ENCODE results near the gene SERINC3. TPM values are rescaled to one million over a fixed set of nuclear protein-coding genes. Genes with fewer than 3 reads are reported as not detected.

The SERINC3 gene
- total and polyA plus RNA-seq, 10 of the 15 experiments (the other 5 are each of a cell fraction or from before 2014, with no cell fraction given), result 24.5 to 96.8 (median 38.8) TPM

- RAD21 ChIA-PET (ENCODE audit: unreplicated experiment), result interaction anchor here (1.6 to 1.7 kb wide), 2 partner anchors 32 to 51 kb away, joined by 3 to 10 read pairs; no protein-coding TSS in a partner anchor
- TF ChIP-seq RUNX3 (IDR thresholded peaks at IDR 0.05; ENCODE audit: low read length), result no peak
- no peak for TF ChIP-seq REST (IDR thresholded peaks at IDR 0.05; ENCODE audit: low read depth, low read length)
- TF ChIP-seq USF2 (IDR thresholded peaks at IDR 0.05; ENCODE audit: borderline replicate concordance, low read depth, low read length), result no peak
- TF ChIP-seq NFIC (IDR thresholded peaks at IDR 0.05; ENCODE audit: low read depth, low read length), result no peak
- no peak for TF ChIP-seq NKRF (conservative IDR thresholded peaks at IDR 0.05)
- no peak for TF ChIP-seq ZNF24 (IDR thresholded peaks at IDR 0.05)
- TF ChIP-seq CBX5 (IDR thresholded peaks at IDR 0.05; ENCODE audit: low read depth), result no peak
- no peak for TF ChIP-seq BCL11A (IDR thresholded peaks at IDR 0.05; ENCODE audit: low read depth, low read length)
- TF ChIP-seq SKIL (IDR thresholded peaks at IDR 0.05; ENCODE audit: low read depth, poor library complexity, severe bottlenecking), result no peak
- no peak for TF ChIP-seq CTCF (IDR thresholded peaks at IDR 0.05 in 2 of 3, conservative IDR thresholded peaks at IDR 0.05 in 1 of 3; ENCODE audit: control insufficient read depth in 2 of 3, extremely low read depth in 1 of 3, insufficient read depth in 1 of 3, low read depth in 3 of 3, low read length in 3 of 3)
- no peak for TF ChIP-seq ZBTB33 (IDR thresholded peaks at IDR 0.05)
Observed at GRCh38 chr20:44559302-44559701, 37.4 kb upstream of the SERINC3 start.

More at GRCh38 chr20:44559302-44559701, 37.4 kb upstream of the SERINC3 start:
- Histone ChIP-seq H3K79me2 (ENCODE audit: control insufficient read depth, insufficient read depth, low read length) (no peaks in the 10 kb centered on the region), H3K4me1 (ENCODE audit: control insufficient read depth, insufficient read depth, low read length) (peaks cover 2% of the 10 kb centered on the region; the same call in 1 of the 2 replicates), H3K4me3 (no peak overlapping the region), H4K20me1 (ENCODE audit: control insufficient read depth, insufficient read depth) (no peaks in the 10 kb centered on the region), H3K27ac (ENCODE audit: control insufficient read depth, insufficient read depth) (no peak overlapping the region), H3K4me2 (ENCODE audit: control insufficient read depth, insufficient read depth) (no peak overlapping the region), H2AFZ (ENCODE audit: control insufficient read depth, low read depth, low read length) (no peak overlapping the region), H3K9ac (ENCODE audit: control insufficient read depth, insufficient read depth, low read length) (no peak overlapping the region), H3K27me3 (replicated peaks in 1 of 2; ENCODE audit: control insufficient read depth in 2 of 2, insufficient read depth in 2 of 2, low read length in 1 of 2) (no peaks in the 10 kb centered on the region), H3K36me3 (ENCODE audit: control insufficient read depth in 2 of 2, insufficient read depth in 2 of 2, low read length in 1 of 2) (no peaks in the 10 kb centered on the region), H3K9me3 (replicated peaks; ENCODE audit: control insufficient read depth, insufficient read depth, low read length) (no peaks in the 10 kb centered on the region)
- ATAC-seq (no peak), DNase-seq (ENCODE audit: low read depth, low spot score) (no peak), FAIRE-seq (no peak)
- BruUV-seq (replicated peaks), result no TSS peak
- ChIA-PET POLR2A (interaction anchor here (1.5 kb wide), 1 partner anchor 27 kb away, joined by 4 read pairs; no protein-coding TSS in a partner anchor), CTCF (interaction anchor here (0.9 to 1.6 kb wide), 4 partner anchors 11 to 51 kb away, joined by 3 to 11 read pairs (median 4); no protein-coding TSS in a partner anchor), SMC1A (ENCODE audit: uncharacterized antibody, unreplicated experiment) (interaction anchor here (1.2 to 2.1 kb wide), 4 partner anchors 17 to 51 kb away, joined by 3 to 15 read pairs (median 4); partner anchors contain the start of gene SERINC3)
- intact Hi-C loops (cut with micrococcal nuclease; ENCODE audit: unreplicated experiment), result no loop called here
- in situ Hi-C loops (cut with MboI), result no loop called here
